ENCODE measurements around the gene SHISAL2B. TPM values are rescaled to one million over a fixed set of nuclear protein-coding genes. Genes with fewer than 3 reads are reported as not detected.
"Not testable (repeated sequence)": the region's sequence is repeated elsewhere in the genome, so short reads cannot be mapped to it uniquely, and the experiment has no call there.

The SHISAL2B gene
- total RNA-seq, 1 donor from 2014 or later, result not detected

DNA sequence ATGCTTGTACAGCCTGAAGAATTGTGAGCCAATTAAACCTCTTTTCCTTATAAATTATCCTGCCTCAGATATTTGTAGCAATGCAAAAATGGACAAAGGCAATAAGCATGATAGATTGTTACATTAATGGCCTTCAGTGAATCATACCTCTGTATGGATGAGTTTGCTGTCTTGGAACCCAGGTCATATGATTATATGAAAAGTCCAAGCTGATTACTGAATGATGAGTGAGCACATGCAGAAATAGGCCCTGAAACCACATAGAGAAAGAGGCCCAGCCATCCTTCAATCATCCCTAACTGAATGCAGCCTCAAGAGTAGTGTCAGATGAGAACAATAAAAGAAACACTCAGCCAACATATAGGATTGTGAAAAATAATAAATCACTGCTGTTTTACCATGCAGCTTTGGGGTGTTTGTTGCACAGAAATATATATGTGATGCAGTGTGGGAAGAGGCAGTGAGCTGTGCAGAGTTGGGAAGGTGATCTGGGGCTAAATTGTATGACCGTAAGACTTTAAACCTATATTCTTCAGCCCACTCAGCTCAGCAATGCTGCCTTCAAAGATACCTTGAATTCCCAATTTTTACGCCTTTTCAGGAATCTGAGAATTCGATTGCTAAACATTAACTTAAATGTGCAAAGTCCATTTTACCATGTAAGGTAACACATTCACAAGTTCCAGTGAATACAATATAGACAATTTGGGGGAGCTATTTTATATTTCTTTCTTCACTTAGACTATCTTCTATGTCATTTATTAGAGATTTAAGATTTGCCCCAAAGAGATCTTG is 36.3 kb upstream of the SHISAL2B start:
- Mint-ChIP-seq H3K4me1 (ENCODE audit: low read depth, unreplicated experiment) (no peaks in the 10 kb centered on the region), H3K36me3 (ENCODE audit: unreplicated experiment) (peaks cover 4% of the 10 kb centered on the region), H3K27me3 (ENCODE audit: unreplicated experiment) (no peaks in the 10 kb centered on the region), H3K27ac (ENCODE audit: unreplicated experiment) (no peak overlapping the region), H3K4me3 (ENCODE audit: unreplicated experiment) (no peak overlapping the region), H3K9me3 (ENCODE audit: unreplicated experiment) (peaks cover 1% of the 10 kb centered on the region)
- no peak for DNase-seq
- TF ChIP-seq, protein P1, sequence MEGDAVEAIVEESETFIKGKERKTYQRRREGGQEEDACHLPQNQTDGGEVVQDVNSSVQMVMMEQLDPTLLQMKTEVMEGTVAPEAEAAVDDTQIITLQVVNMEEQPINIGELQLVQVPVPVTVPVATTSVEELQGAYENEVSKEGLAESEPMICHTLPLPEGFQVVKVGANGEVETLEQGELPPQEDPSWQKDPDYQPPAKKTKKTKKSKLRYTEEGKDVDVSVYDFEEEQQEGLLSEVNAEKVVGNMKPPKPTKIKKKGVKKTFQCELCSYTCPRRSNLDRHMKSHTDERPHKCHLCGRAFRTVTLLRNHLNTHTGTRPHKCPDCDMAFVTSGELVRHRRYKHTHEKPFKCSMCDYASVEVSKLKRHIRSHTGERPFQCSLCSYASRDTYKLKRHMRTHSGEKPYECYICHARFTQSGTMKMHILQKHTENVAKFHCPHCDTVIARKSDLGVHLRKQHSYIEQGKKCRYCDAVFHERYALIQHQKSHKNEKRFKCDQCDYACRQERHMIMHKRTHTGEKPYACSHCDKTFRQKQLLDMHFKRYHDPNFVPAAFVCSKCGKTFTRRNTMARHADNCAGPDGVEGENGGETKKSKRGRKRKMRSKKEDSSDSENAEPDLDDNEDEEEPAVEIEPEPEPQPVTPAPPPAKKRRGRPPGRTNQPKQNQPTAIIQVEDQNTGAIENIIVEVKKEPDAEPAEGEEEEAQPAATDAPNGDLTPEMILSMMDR (IDR thresholded peaks at IDR 0.05; ENCODE audit: partially characterized antibody, unreplicated experiment), result no peak

DNA sequence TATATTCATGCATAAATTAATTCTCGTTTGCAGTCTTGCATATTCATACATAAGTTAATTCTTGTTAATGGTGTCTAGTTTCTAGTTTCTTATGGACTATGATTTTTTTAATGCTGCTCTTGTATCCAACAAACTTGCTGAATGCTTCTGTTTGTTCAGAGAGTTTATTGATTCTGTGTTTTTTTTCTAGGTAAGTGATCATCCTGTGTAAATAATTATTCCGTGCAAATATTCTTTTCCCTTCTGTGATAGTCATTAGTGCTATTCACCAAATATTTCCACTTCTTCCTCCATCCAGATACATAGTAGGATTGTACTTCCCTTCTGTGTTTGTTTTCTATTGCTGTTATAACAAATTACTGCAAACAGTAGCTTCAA is 35.8 kb upstream of the SHISAL2B start:
- TF ChIP-seq, protein P1 (IDR thresholded peaks at IDR 0.05; ENCODE audit: partially characterized antibody, unreplicated experiment), result no peak
- Mint-ChIP-seq H3K4me1 (ENCODE audit: low read depth, unreplicated experiment) (no peaks in the 10 kb centered on the region), H3K27ac (ENCODE audit: unreplicated experiment) (no peak overlapping the region), H3K27me3 (ENCODE audit: unreplicated experiment) (no peaks in the 10 kb centered on the region), H3K4me3 (ENCODE audit: unreplicated experiment) (no peak overlapping the region), H3K36me3 (ENCODE audit: unreplicated experiment) (peaks cover 4% of the 10 kb centered on the region), H3K9me3 (ENCODE audit: unreplicated experiment) (peaks cover 1% of the 10 kb centered on the region)
- no peak for DNase-seq

DNA sequence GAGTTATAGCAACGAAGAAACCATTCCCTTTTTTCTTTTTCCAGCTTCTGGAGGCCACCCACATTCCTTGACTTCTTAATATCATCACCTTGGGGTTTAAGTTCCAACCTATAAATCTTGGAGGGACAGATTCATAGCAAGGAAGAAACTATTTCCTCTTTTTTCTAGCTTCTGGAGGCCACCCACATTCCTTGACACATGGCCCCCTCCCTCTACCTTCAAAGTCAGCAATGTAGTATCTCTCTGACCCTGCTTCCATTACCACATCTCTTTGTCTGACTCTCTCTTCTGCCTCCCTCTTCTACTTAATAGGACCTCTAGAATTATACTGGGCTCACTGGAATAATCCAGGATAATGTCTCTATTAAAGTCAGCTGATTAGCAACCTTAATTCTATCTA is 34.7 kb upstream of the SHISAL2B start:
- DNase-seq, result no peak
- H3K4me1 Mint-ChIP-seq (ENCODE audit: low read depth, unreplicated experiment), result no peaks in the 10 kb centered on the region
- TF ChIP-seq, protein P1 (IDR thresholded peaks at IDR 0.05; ENCODE audit: partially characterized antibody, unreplicated experiment), result no peak
- H3K9me3 Mint-ChIP-seq (ENCODE audit: unreplicated experiment), result peaks cover 1% of the 10 kb centered on the region
- H3K36me3 Mint-ChIP-seq (ENCODE audit: unreplicated experiment), result peaks cover 4% of the 10 kb centered on the region
- H3K27me3 Mint-ChIP-seq (ENCODE audit: unreplicated experiment), result no peaks in the 10 kb centered on the region
- H3K4me3 Mint-ChIP-seq (ENCODE audit: unreplicated experiment), result no peak overlapping the region
- H3K27ac Mint-ChIP-seq (ENCODE audit: unreplicated experiment), result no peak overlapping the region

DNA sequence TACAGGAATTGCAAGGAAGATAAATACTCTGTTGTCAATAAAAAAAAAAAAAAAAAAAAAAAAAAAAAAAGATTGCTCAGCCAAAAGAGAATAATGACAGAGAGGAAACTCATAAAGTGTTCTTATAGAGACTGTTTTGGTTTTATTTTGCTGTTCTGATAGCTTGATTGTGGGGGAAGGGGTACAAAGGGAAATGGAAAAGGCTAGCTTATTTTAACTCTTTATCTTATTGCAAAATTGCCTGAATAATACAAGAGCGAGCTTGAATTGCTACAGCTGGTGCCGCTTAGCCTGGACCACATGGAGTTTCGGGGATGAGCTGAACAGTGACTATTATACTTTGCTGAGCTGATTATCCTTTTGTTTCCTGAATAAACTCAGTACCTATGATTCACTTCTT is 31.0 kb upstream of the SHISAL2B start:
- Mint-ChIP-seq H3K4me3 (ENCODE audit: unreplicated experiment) (no peak overlapping the region), H3K9me3 (ENCODE audit: unreplicated experiment) (peaks cover 1% of the 10 kb centered on the region), H3K4me1 (ENCODE audit: low read depth, unreplicated experiment) (no peaks in the 10 kb centered on the region), H3K36me3 (ENCODE audit: unreplicated experiment) (no peaks in the 10 kb centered on the region), H3K27me3 (ENCODE audit: unreplicated experiment) (no peaks in the 10 kb centered on the region), H3K27ac (ENCODE audit: unreplicated experiment) (no peak overlapping the region)
- no peak for DNase-seq
- TF ChIP-seq, protein P1 (IDR thresholded peaks at IDR 0.05; ENCODE audit: partially characterized antibody, unreplicated experiment), result no peak

DNA sequence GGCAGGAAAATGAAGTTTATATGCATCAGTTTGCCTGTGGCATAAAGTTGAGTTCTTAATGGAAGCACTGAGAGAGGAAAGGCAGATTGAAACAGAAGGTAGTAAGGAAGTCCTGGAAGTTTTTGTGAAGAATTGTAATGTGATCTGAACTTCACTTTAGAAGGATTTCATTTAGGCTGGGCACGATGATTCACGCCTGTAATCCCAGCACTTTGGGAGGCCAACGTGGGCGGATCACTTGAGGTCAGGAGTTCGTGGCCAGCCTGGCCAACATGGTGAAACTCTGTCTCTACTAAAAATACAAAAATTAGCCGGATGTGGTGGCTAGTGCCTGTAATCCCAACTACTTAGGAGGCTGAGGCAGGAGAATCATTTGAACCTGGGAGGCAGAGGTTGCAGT is 27.1 kb upstream of the SHISAL2B start:
- DNase-seq; H3K4me3 Mint-ChIP-seq (ENCODE audit: unreplicated experiment); H3K9me3 Mint-ChIP-seq (ENCODE audit: unreplicated experiment); H3K27ac Mint-ChIP-seq (ENCODE audit: unreplicated experiment); H3K4me1 Mint-ChIP-seq (ENCODE audit: low read depth, unreplicated experiment); H3K27me3 Mint-ChIP-seq (ENCODE audit: unreplicated experiment); H3K36me3 Mint-ChIP-seq (ENCODE audit: unreplicated experiment): not testable (repeated sequence)

All from glutamatergic neuron (in vitro differentiated cells).